ENCODE measurements around the gene FUT4. TPM values are rescaled to one million over a fixed set of nuclear protein-coding genes. Genes with fewer than 3 reads are reported as not detected.

Gene FUT4
- total and polyA plus RNA-seq, 10 of the 15 experiments (the other 5 are each of a cell fraction or from before 2014, with no cell fraction given) = 0.68 to 9.1 (median 2.3) TPM

GRCh38 chr11:94583213-94583865, 39.6 kb downstream of the FUT4 start (continued):
- no peak for TF ChIP-seq RFX5 (IDR thresholded peaks at IDR 0.05; ENCODE audit: low read depth, low read length)
- no peak for TF ChIP-seq KDM1A (IDR thresholded peaks at IDR 0.05; ENCODE audit: borderline replicate concordance)
- no peak for TF ChIP-seq STAT3 (IDR thresholded peaks at IDR 0.05; ENCODE audit: low read depth, low read length)
- TF ChIP-seq SIN3A (IDR thresholded peaks at IDR 0.05; ENCODE audit: low read depth, low read length) = no peak
- no peak for TF ChIP-seq USF2 (IDR thresholded peaks at IDR 0.05; ENCODE audit: borderline replicate concordance, low read depth, low read length)
- 0 out of 2 replicates have a peak, but pooled peaks have one; percentile 10 for TF ChIP-seq ZNF217 (IDR thresholded peaks at IDR 0.05)
- TF ChIP-seq NR2F1 (conservative IDR thresholded peaks at IDR 0.05) = peak; percentile 36; the same call in 1 of the 2 replicates
- TF ChIP-seq PBX3 (IDR thresholded peaks at IDR 0.05; ENCODE audit: insufficient replicate concordance, low read depth, low read length) = no peak
- no peak for TF ChIP-seq FOXK2 (IDR thresholded peaks at IDR 0.05)
- no peak for TF ChIP-seq IRF5 (IDR thresholded peaks at IDR 0.05; ENCODE audit: borderline replicate concordance)
- no peak for TF ChIP-seq SMARCA5 (IDR thresholded peaks at IDR 0.05)
- no peak for TF ChIP-seq BCL3 (IDR thresholded peaks at IDR 0.05; ENCODE audit: borderline replicate concordance, insufficient read depth, low read depth, low read length, poor library complexity, severe bottlenecking)
- TF ChIP-seq EP300 (IDR thresholded peaks at IDR 0.05; ENCODE audit: borderline replicate concordance in 1 of 2, control insufficient read depth in 1 of 2, low read depth in 2 of 2, low read length in 2 of 2) = 0 out of 4 replicates have a peak, but pooled peaks of 1 of the 2 experiments have one; percentile 43
- 0 out of 2 replicates have a peak, but pooled peaks have one; percentile 12 for TF ChIP-seq BACH1 (IDR thresholded peaks at IDR 0.05; ENCODE audit: borderline replicate concordance)
- TF ChIP-seq DPF2 (IDR thresholded peaks at IDR 0.05) = 0 out of 2 replicates have a peak, but pooled peaks have one; percentile 21
- no peak for TF ChIP-seq POU2F2 (IDR thresholded peaks at IDR 0.05; ENCODE audit: borderline replicate concordance, low read depth, low read length)
- TF ChIP-seq ESRRA (IDR thresholded peaks at IDR 0.05; ENCODE audit: low read length) = no peak
- TF ChIP-seq NRF1 (conservative IDR thresholded peaks at IDR 0.05; ENCODE audit: low read depth, low read length) = no peak
- TF ChIP-seq NFIC (IDR thresholded peaks at IDR 0.05; ENCODE audit: low read depth, low read length) = no peak
- no peak for TF ChIP-seq SP1 (IDR thresholded peaks at IDR 0.05; ENCODE audit: low read depth, low read length)
- TF ChIP-seq LARP7 (IDR thresholded peaks at IDR 0.05) = no peak; the same call in 1 of the 2 replicates
- no peak for TF ChIP-seq ZBTB4 (CRISPR knock-in tag; IDR thresholded peaks at IDR 0.05)
